ENCODE measurements around the gene FRS3. TPM values are rescaled to one million over a fixed set of nuclear protein-coding genes. Genes with fewer than 3 reads are reported as not detected.
A peak's percentile ranks its signal among the peaks of the same experiment; 100 is the strongest.

FRS3 gene
- total and polyA plus RNA-seq, 2 of the 13 experiments (the other 11 are each of a cell fraction or from before 2014, with no cell fraction given): 3.0 to 7.4 TPM

GRCh38 chr6:41787219-41787917, 7.7 kb upstream of the FRS3 start, which contains the start of gene TOMM6 (continued):
- TF ChIP-seq ZNF407 (CRISPR knock-in tag; IDR thresholded peaks at IDR 0.05; ENCODE audit: not compliant biosample characterization) (peak; percentile 27), ZNF275 (CRISPR knock-in tag; IDR thresholded peaks at IDR 0.05; ENCODE audit: borderline replicate concordance) (no peak; the same call in 1 of the 2 replicates), ZFP37 (CRISPR knock-in tag; IDR thresholded peaks at IDR 0.05; ENCODE audit: borderline replicate concordance) (0 out of 2 replicates have a peak, but pooled peaks have one; percentile 28), ZBTB37 (CRISPR knock-in tag; IDR thresholded peaks at IDR 0.05) (no peak), ZNF205 (CRISPR knock-in tag; IDR thresholded peaks at IDR 0.05) (peak; percentile 80; the same call in 1 of the 2 replicates), ATF1 (CRISPR knock-in tag; IDR thresholded peaks at IDR 0.05) (peak; percentile 98), GATAD1 (CRISPR knock-in tag; IDR thresholded peaks at IDR 0.05) (peak; percentile 99), U2AF2 (IDR thresholded peaks at IDR 0.05; ENCODE audit: low read depth, low read length) (no peak), SATB2 (CRISPR knock-in tag; IDR thresholded peaks at IDR 0.05) (0 out of 2 replicates have a peak, but pooled peaks have one; percentile 82), AHDC1 (CRISPR knock-in tag; IDR thresholded peaks at IDR 0.05; ENCODE audit: borderline replicate concordance) (0 out of 2 replicates have a peak, but pooled peaks have one; percentile 25), ZNF350 (CRISPR knock-in tag; IDR thresholded peaks at IDR 0.05; ENCODE audit: borderline replicate concordance, low read depth) (peak; percentile 95)
